Esophagus muscularis mucosa (tissue), 4 donors: Measurements from ENCODE around the gene CRTC1.

Experiments
- EP300 ChIP-seq: sonication (generic); formaldehyde crosslinking; IDR thresholded peaks from one replicate; pipeline ENCODE4 v1.6.1; 2017; ENCODE audit warnings: antibody characterized with exemption
- POLR2A ChIP-seq: fragments of 450-650 bp; IDR thresholded peaks from one replicate; pipeline ENCODE4 v1.6.1; 2017; ENCODE audit warnings: antibody characterized with exemption, moderate library complexity, mild to moderate bottlenecking, low read depth
- TF ChIP-seq, protein P1 (sequence below), 3 experiments: fragments of 200-600 bp in 2 of 3; fragments of 450-650 bp in 1 of 3; sonication (generic) in 2 of 3; IDR thresholded peaks; one replicate each; pipeline ENCODE4 v1.5.1; 2017 to 2019; ENCODE audit warnings: antibody characterized with exemption in 3 of 3, mild to moderate bottlenecking in 2 of 3, moderate library complexity in 1 of 3

DNA sequence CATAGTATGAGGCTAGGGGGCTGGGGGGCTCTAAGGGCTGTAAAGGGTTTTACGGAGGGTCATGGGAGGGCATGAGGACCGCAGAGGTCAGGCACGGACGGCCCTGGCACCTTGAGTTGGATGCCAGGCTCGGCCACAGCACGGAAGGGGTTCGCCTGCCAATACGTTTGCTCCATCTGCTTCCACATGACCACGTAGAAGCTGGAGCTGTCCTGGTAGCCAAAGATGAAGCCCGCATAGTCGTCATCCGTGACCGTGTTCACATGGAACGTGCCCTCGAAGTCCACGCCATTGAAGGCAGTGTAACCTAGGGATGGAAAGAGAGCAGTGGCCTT is 101.3 kb downstream of the CRTC1 start:
- TF ChIP-seq POLR2A (no peak), EP300 (no peak)
- TF ChIP-seq, protein P1, sequence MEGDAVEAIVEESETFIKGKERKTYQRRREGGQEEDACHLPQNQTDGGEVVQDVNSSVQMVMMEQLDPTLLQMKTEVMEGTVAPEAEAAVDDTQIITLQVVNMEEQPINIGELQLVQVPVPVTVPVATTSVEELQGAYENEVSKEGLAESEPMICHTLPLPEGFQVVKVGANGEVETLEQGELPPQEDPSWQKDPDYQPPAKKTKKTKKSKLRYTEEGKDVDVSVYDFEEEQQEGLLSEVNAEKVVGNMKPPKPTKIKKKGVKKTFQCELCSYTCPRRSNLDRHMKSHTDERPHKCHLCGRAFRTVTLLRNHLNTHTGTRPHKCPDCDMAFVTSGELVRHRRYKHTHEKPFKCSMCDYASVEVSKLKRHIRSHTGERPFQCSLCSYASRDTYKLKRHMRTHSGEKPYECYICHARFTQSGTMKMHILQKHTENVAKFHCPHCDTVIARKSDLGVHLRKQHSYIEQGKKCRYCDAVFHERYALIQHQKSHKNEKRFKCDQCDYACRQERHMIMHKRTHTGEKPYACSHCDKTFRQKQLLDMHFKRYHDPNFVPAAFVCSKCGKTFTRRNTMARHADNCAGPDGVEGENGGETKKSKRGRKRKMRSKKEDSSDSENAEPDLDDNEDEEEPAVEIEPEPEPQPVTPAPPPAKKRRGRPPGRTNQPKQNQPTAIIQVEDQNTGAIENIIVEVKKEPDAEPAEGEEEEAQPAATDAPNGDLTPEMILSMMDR (IDR thresholded peaks at IDR 0.05) = no peak
